Epithelial cell of proximal tubule (primary cell): ENCODE measurements around the gene FASN. TPM values are rescaled to one million over a fixed set of nuclear protein-coding genes. Genes with fewer than 3 reads are reported as not detected.

ENCODE experiments used
- DNase-seq: peaks from one replicate; pipeline ENCODE4 v3.0.0-alpha.2; 2011; ENCODE audit warnings: low read depth
- H3K4me3 ChIP-seq: 2 replicates; pipeline ENCODE4 v1.5.1; 2011; ENCODE audit warnings: low read depth, mild to moderate bottlenecking, low read length
- CTCF ChIP-seq: conservative IDR thresholded peaks from 2 replicates; pipeline ENCODE4 v1.5.1; 2012; ENCODE audit warnings: low read depth, mild to moderate bottlenecking, low read length
- total RNA-seq: library from RNA; depleted of rRNA; stranded (reverse); fragments of >200 nt; gene quantifications from 2 replicates; pipeline ENCODE4 v1.2.3, GENCODE V29; 2015

Gene FASN
- total RNA-seq, 1 donor from 2014 or later: 94.7 TPM

GRCh38 chr17:82081546-82081945, 16.5 kb downstream of the FASN start:
- TF ChIP-seq CTCF: no peak
- no peak overlapping the region for H3K4me3 ChIP-seq
- DNase-seq: no peak

GRCh38 chr17:82080789-82081464, 17.1 kb downstream of the FASN start:
- TF ChIP-seq CTCF: no peak
- no peak for DNase-seq
- H3K4me3 ChIP-seq: no peak overlapping the region

- TF ChIP-seq CTCF: no peak
Measured at GRCh38 chr17:82080048-82080788, 17.8 kb downstream of the FASN start.

GRCh38 chr17:82079001-82079677, 18.9 kb downstream of the FASN start:
- no peak overlapping the region for H3K4me3 ChIP-seq
- no peak for DNase-seq
- TF ChIP-seq CTCF: no peak

More at GRCh38 chr17:82080048-82080788, 17.8 kb downstream of the FASN start:
- no peak for DNase-seq
- no peak overlapping the region for H3K4me3 ChIP-seq

GRCh38 chr17:82078433-82078832, 19.6 kb downstream of the FASN start:
- no peak for TF ChIP-seq CTCF
- H3K4me3 ChIP-seq: no peak overlapping the region
- no peak for DNase-seq

- no peak for TF ChIP-seq CTCF
- no peak for DNase-seq
- H3K4me3 ChIP-seq: no peak overlapping the region
Measured at GRCh38 chr17:82077617-82078358, 20.2 kb downstream of the FASN start.
